ENCODE data around the gene CPM.
"Not testable (repeated sequence)": the region's sequence is repeated elsewhere in the genome, so short reads cannot be mapped to it uniquely, and the experiment has no call there.

Gene CPM

DNA sequence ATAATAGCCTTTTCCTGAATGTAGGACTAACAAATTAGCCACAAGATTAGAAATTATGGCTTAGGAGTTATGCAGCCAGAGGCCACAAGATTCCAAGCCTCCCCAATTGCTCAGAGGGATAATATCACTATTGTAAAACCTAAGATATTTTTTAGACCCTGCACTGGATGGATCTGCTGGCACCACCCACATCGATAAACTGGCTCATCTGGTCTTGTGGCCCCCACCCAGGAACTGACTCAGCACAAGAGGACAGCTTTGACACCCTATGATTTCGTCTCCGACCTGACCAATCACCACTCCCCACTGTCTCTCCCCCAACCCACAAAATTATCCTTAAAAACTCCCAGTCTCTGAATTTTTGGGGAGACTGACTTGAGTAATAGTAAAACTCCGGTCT is 54.7 kb downstream of the CPM start:
- DNase-seq (ENCODE audit: low read depth) = no peak

DNA sequence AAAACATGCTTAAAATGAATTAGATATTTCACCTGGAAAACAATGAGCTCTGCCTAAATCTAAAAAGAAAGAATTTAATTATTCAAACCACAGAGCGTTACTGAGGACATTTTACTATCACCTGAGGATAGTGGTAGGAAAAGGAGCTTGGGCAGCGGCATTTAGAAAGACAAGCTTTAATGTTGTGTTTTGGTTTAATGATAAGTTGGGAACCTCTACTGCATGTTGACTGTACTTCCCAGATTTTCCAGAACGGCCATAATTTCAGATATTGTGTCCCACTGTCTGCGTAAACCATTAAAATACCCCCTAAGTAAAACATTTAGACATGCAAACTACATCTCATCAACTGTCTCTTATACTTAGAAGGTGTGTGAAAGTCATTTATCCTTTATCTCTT is 55.4 kb downstream of the CPM start:
- DNase-seq (ENCODE audit: low read depth) = no peak

DNA sequence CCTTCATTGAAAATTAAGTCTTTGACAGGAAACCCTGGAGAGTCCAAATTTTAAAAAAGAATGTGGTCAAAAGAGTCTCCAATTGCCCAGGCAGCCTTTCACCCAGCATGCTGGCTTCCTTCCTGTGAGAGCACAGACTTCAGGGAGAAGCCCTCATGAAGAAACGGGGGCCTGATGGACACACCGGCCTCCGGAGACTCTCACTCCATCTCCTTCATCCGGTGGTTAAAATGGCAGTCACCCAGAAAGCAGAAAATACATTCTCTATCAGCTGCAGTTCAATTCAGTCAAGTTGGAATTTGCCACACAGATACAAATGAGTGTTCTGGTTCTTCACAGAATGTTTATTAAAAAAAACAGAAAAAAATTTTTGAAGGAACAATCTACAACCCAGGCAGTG is 56.5 kb downstream of the CPM start:
- DNase-seq (ENCODE audit: low read depth) = no peak

DNA sequence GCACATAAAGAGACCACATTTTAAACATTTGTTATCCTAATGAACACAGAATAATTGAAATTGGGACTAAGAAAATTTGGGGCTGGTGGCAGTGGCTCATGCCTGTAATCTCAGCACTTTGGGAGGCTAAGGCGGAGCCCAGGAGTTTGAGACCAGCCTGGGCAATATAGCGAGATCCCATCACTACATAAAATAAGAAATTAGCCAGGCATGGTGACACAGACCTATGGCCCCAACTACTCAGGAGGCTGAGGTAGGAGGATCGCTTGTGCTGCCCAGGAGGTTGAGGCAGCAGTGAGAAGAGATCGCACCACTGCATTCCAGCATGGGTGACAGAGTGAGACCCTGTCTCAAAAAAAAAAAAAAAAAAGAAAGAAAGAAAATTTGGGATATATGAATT is 59.7 kb downstream of the CPM start:
- DNase-seq (ENCODE audit: low read depth) = no peak

DNA sequence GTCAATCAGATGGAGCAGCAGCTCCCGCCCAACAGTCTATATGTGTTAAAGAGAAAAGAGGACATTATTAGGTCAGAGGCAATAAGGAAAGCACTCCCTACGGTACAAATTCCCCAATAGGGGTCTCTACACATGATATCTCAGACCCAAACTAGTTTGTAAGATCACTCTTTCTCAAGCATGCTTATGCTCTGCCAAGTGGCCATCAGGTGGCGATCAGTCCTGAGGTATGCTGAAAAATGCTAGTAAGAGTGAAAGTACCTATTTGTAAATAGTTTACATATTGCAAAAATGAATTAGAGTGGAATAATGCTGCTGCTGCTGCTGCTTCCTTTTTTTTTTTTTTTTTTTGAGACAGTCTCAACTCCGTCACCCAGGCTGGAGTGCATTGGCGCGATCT is 61.0 kb downstream of the CPM start:
- DNase-seq (ENCODE audit: low read depth) = no peak

DNA sequence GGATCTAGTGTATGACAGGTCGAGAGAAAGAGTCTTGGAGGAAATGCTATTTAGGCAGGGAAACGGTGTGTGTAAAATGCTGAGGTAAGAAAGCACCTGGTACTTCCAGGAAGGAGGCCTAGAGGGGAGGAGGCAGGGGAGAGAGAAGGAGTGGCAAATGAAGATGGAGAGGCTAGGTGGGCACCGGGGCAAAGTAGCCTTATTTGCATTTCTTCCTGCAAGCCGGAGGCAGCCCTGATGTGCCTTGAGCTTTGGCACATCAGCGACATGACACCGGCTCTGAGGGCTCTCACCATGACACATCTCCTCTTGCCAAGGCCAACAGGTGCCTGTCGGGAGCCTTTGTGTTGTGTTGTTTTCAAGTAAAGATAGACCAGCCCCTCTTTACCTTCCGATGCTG is 61.6 kb downstream of the CPM start:
- no peak for DNase-seq (ENCODE audit: low read depth)

DNA sequence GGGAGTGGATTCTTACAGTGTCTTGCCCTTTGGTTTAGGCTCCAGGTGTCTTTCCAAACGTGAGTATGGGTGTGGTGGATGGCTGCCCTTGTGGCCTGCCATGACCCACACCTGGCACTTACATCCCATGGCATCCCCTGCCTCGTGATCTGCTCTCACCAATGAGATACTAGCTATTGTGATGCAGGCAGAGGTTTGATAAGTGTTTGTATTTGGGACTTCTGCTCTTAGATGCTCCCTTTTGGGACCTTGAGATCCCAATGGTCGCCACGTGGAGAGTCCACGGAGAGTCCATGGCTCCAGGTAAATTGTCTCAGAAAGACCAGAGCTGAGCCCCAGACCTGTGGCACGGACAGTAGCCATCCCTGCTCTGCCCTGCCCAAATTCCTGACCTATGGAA is 62.5 kb downstream of the CPM start:
- DNase-seq (ENCODE audit: low read depth) = no peak

DNA sequence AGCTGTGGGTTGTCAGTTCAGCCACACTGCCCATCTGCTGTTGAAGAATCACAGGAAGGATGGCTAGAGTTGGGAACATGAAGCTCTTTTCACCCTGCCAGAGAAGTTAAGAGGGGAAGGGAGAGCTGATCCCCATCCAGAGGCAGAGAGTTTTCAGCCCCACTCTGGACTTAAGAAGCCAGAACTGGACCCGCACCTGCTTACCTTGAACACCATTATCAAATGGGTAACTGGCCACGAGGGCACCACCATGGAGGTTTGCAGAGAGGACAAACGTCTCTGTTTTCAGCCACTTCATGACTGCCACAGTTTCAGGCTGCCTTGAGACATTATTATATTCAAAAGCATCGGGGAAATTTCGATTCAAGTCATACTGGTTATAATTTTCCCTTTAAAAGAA is 63.0 kb downstream of the CPM start:
- DNase-seq (ENCODE audit: low read depth) = no peak

DNA sequence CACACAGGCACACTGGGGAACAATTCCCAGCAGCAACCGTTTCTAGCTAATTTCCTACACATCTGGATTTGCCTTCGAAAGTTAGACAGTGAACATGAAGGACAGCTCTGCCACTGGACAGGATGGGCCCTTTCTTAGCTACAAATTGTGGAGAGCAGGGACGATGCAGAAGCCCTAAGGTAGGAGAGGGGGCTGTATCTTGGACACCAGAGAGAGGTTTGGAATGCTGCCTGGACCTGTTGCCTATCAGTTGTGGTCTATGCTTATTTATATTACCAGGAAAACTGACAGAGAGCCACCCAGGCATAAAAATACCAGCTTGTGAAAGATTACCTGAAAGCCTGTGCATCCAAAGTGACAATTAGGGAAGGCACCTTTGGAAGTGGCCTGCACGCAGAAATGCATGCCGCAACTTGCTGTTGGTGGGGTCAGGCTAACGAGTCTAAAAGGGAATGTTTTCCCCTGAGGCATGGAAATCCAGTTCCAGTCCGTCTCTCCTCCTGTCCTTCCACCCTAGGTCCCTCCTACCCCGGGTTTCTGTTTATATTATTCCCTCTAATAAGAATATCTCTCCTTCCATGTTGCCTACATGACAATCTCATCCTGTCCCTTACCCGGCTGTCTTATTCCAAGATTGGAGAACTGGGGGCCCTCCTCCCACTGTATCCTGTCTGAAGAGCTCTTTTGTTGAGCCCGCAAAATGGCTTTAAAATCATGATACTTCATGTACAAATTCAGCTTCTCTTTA is 64.8 kb downstream of the CPM start:
- DNase-seq (ENCODE audit: low read depth) = no peak

DNA sequence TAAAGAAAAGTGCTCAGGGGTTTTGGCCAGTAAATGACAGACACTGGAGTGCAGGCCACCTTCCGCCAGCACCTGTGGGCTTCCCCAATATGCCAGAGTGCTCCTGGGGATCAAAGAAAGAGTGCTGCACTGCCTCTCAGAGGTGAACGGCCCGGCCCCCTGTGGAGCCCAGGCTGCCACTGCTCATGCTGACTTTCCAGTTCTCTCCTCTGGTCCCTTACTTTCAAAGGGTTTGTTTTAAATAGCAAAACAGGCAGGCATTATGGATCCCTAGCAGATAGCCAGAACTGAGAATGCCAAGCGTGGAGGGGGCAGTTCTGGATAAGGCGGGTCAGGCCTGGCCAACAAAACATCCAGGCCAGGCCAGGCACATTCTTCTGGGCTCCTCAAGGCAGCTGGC is 65.4 kb downstream of the CPM start:
- no peak for DNase-seq (ENCODE audit: low read depth)

DNA sequence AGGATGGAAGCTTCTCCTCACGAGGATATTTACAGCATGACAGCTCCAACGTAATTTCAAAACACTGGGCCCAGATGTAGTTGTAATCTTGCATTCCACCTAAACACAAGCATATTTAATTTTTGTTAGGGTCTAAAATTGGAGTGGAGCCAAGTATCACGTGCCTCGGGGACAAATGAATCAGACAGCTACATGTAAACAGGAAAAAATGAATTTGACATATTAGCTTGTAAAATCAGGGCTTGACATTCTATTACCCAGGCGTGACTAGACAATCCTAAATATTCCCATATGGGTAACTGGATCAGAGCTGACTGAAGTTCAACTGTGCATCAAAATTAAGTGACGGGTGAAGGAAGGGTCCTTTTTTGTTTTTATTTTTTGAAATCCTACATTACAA is 66.0 kb downstream of the CPM start:
- DNase-seq (ENCODE audit: low read depth) = no peak

DNA sequence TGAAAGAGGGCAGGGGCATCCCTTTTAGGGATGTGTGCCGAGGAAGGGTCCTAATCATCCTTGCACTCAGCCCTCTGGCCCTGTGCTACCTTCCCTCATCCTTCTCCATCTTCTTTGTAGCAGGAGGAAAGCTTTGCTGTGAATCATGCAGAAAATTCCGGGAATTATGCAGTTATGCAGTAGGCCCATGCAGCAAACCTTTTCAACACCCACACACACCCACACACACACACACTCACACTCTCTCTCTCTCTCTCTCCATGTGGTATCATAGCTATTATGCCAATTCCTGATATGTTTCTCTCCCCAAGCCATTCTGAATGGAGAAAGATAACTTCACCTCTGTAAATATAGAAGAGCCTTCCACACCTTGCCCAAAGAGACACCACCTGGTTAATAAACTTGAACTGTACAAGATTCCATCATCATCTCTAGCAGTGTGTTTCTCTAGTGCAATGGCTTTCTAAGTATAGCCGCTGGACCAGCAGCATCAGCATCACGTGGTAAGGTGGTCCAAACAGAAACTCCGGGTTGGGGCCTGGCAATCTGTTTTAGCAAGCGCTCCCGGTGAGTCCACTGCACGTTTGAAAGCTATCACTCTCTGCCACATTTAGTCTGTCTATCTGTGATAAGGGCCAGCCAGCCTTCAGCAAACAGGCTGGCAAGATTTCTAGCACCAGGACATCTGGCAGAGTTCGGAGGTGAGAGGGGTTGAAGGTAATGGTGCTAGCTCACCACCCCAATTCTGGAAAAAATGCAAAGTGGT is 67.4 kb downstream of the CPM start:
- DNase-seq (ENCODE audit: low read depth) = no peak

DNA sequence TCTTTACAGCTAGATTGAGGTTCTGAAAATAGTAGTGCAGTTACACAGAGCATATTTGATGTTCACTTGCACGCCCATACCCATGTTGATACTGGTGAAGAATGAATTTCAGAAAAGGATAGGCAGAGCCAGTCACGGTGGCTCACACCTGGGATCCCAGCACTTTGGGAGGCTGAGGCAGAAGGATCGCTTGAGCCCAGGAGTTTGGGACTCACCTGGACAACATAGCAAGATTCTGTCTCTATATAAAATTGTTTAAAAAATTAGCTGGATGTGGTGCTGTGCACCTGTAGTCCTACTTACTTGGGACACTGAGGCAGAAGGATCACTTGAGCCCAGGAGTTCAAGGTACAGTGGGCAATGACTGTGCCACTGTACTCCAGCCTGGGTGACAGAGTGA is 68.4 kb downstream of the CPM start:
- DNase-seq (ENCODE audit: low read depth) = no peak

DNA sequence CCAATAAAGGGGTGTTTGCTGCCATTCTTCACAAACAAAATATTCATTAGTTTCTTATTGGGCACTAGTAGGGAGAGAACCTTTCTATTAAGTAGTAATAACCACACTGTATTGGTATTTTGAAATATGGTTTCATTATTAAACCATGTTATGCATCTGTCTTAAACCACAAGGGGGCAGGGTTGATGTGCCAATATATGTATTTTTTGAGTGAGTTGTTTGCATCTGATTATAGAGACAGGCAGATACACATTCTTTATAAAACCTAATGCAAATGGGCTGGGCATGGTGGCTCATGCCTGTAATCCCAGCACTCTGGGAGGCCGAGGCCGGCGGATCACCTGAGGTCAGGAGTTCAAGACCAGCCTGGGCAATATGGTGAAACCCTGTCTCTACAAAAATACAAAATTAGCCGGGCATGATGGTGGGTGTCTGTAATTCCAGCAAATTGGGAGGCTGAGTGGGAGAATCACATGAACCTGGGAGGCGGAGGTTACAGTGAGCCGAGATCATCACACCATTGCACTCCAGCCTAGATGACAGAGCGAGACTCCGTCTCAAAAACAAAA is 69.0 kb downstream of the CPM start:
- DNase-seq (ENCODE audit: low read depth) = not testable (repeated sequence)

DNA sequence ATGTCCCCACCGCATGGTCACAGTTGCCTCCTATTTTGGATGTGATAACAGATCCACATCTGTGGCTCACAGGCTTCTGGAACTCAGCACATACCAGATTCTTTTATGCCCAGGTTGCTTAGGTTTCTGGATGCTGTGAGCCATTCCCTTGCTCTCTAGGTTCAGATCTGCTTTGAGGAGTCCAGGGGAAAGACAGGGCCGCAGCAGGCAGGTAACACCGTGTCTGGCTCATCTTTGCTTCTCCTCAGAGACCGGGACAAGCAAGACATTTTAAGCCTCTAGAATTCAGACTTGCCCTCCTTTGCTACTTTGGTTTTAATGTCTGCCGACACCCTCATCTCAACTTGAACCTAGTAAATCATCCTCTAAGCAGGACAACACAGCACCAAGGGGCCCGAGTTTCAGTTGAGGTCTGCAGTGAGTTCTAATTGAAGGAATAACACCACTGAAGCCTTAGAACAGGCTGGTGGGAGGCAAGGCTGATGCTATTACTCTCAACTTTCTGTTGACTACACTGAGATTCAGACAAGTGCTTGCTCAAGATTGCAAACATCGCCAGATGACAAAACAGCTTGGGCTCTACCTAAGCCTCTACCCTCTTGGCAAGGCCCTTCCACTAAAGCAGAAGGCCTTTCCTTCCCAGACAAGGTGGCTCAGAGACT is 69.7 kb downstream of the CPM start:
- no peak for DNase-seq (ENCODE audit: low read depth)

DNA sequence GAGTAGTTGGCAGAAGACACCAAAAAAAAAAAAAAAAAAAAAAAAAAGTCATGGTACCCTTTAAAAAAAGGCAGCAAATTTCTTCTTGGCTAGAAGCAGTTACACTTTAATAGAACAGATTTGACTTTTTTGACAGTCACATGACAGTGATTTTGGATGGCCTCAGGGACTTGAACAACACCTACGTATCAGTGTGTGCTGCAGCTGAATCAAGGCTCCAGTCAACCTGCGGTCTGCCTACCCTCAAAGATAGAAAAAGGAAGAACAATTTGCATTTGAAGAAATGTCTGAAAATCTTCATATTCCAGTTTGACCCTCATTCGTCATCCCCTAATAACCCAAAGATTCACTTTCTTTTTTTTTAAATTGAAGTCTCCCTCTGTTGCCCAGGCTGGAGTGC is 71.1 kb downstream of the CPM start:
- no peak for DNase-seq (ENCODE audit: low read depth)

DNA sequence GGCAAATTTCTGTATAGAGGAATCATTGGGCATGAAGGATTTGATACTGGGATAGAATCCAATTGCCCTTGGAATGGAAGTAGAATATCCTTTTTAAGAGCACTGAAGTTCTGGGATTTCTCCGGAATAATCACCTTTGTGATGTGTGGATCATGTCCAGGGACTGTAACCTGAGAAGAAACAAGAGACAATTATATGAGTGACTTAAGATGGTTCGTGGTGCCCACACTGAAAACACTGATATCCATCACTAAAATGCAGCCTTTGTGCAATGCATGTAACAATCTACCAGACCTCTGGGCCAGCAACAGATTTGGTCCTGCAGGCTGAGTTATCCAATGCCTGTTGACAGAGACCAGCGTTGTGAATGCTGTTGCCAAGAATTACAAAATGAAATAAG is 76.5 kb downstream of the CPM start:
- no peak for DNase-seq (ENCODE audit: low read depth)

DNA sequence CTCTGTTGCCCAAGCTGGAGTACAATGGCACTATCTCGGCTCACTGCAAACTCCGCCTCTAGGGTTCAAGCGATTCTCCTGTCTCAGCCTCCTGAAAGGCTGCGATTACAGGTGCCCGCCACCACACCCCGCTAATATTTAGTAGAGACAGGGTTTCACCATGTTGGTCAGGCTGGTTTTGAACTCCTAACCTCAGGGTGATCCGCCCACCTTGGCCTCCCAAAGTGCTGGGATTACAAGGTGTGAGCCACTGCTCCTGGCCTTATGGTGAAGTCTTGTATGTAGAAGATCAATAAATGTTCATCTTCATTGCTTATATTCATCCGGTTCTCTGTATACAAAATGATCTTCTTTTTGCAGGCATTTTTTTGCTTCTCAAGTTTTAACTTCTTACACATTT is 77.2 kb downstream of the CPM start:
- no peak for DNase-seq (ENCODE audit: low read depth)

DNA sequence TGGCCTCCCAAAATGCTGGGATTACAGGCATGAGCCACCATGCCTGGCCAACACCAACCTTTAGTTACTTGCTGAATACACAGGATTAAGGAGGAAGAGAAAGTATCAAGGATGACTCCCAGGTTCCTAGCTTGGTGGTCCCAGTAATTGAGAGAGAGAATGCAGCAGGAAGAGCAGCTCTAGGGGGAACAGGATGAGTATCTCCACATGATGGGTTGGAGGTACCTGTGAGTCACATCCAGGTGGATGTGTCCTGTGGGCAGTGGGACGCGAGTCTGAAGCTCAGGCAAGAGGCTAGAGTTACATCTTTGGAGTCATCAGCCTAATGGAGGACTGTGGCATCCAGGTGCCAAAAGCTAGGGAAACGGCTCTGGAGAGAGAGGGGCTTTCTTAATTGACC is 77.9 kb downstream of the CPM start:
- no peak for DNase-seq (ENCODE audit: low read depth)

DNA sequence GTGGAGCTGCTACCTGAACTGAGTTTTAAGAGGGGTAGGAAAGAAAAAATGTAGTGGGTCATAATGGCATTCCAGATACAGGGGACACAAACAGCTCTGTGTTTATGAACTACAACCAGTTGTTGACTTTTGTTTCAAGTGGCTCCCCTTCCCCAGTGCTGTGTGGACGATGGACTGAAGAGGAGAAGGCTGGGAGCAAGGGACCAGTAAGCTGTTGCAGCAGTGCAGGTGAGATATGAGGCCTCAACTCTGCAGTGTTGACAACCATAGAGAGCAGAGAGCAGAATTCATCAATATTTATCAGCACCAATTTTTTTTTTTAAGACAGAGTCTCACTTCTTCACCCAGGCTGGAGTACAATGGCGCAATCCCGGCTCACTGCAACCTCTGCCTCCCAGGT is 78.4 kb downstream of the CPM start:
- DNase-seq (ENCODE audit: low read depth) = no peak

DNA sequence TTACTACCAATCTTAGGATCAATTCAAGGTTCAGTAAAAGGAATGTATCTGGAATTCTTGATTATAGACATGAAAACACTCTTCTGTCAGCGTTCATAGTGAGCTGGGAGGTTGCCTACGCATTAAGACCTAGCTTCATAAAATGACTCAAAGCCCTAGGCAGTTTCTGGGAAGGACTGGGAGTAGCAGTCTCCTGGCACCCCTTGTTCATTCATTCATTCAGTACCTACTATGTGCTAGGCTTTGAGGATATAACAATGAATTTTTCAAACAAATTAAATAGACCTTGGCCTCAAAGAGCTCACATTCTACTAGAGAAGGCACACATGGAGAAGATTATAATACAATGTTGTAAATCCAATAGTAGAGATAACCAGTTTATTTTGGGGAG is 78.9 kb downstream of the CPM start:
- no peak for DNase-seq (ENCODE audit: low read depth)

DNA sequence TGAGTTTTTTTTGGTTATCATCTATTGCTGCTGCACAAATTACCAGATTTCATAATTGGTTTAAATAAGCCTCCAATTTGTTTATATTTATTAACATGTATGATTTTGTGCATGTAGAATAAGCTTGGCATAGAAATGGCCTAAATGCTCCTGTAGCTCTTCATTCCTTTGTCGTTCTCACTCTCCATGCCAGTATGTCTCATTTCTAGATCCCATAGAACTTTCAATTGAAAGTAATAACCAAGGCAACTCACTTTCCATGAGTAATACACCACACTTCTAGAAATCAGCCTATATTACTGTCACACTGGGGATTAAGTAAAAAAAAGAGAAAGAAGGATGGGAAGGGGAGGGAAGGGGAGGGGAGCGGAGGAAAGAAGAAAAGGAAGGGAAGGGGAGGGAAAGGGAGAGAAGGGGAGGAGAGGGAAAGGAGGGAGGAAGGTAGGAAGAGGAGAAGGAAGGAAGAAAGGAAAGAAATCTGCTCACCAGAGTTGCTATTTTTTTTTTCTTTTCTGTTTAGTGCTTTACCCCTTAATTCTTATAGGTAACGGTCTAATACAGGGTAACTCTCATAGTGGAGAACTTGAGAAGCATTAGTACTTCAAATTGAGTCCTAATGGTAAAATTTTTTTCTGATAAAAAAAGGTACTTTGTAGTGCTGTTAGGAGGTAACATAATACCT is 79.4 kb downstream of the CPM start:
- DNase-seq (ENCODE audit: low read depth) = no peak
